MCF 10A (cell line): ENCODE results near the gene TPGS1. TPM values are rescaled to one million over a fixed set of nuclear protein-coding genes. Genes with fewer than 3 reads are reported as not detected.

Experiments used
- BruUV-seq: library from RNA; stranded (reverse); fragments of 400-500 nt; replicated peaks from 2 replicates; lab custom pipeline; 2021; lab: Mats Ljungman, UMichigan
- CTCF ChIA-PET: fragments of 300-600 bp; sonication (Branson Sonifier 250); formaldehyde crosslinking; extraction: SDS; loops from one replicate; lab custom pipeline; 2021; ENCODE audit warnings: antibody characterized with exemption, inconsistent platforms; lab: Yijun Ruan, JAX
- POLR2A ChIA-PET: fragments of 300-600, 350-650 bp; sonication (Branson Sonifier 250); formaldehyde crosslinking; extraction: SDS; loops from one replicate; lab custom pipeline; 2020; ENCODE audit warnings: antibody characterized with exemption, inconsistent platforms; lab: Yijun Ruan, JAX
- DNase-seq: peaks from one replicate; pipeline ENCODE4 v3.0.0-alpha.2; 2018; ENCODE audit not compliant: unreplicated experiment
- H3K27ac Mint-ChIP-seq: one replicate; pipeline ENCODE4 v1.8.0; 2022; ENCODE audit warnings: mild to moderate bottlenecking, low read depth, mixed read lengths; ENCODE audit not compliant: unreplicated experiment
- H3K27me3 Mint-ChIP-seq: one replicate; pipeline ENCODE4 v1.8.0; 2022; ENCODE audit warnings: mixed read lengths; ENCODE audit not compliant: insufficient read depth, unreplicated experiment
- H3K36me3 Mint-ChIP-seq: one replicate; pipeline ENCODE4 v1.8.0; 2022; ENCODE audit warnings: mild to moderate bottlenecking, moderate library complexity, mixed read lengths; ENCODE audit not compliant: insufficient read depth, unreplicated experiment
- H3K4me1 Mint-ChIP-seq: one replicate; pipeline ENCODE4 v1.8.0; 2022; ENCODE audit warnings: mixed read lengths; ENCODE audit not compliant: insufficient read depth, unreplicated experiment
- H3K4me3 Mint-ChIP-seq: one replicate; pipeline ENCODE4 v1.8.0; 2022; ENCODE audit warnings: mild to moderate bottlenecking, moderate library complexity, mixed read lengths; ENCODE audit not compliant: unreplicated experiment
- H3K9me3 Mint-ChIP-seq: one replicate; pipeline ENCODE4 v1.8.0; 2022; ENCODE audit warnings: mixed read lengths; ENCODE audit not compliant: unreplicated experiment
- intact Hi-C: fragments of 100-400 bp; cut with micrococcal nuclease; formaldehyde crosslinking; loops from 2 replicates; pipeline ENCODE4 v1.14.1; 2022
- total RNA-seq: library from RNA; stranded (reverse); gene quantifications from 2 replicates; pipeline ENCODE4 v1.2.3, GENCODE V29; 2022
- TF ChIP-seq, protein P1 (sequence below): fragments of 200-600 bp; IDR thresholded peaks from one replicate; pipeline ENCODE4 v1.8.0; 2022; ENCODE audit warnings: antibody characterized with exemption, mild to moderate bottlenecking; ENCODE audit not compliant: unreplicated experiment

The TPGS1 gene
- total RNA-seq, 1 experiment from 2014 or later: 11.9 TPM

DNA sequence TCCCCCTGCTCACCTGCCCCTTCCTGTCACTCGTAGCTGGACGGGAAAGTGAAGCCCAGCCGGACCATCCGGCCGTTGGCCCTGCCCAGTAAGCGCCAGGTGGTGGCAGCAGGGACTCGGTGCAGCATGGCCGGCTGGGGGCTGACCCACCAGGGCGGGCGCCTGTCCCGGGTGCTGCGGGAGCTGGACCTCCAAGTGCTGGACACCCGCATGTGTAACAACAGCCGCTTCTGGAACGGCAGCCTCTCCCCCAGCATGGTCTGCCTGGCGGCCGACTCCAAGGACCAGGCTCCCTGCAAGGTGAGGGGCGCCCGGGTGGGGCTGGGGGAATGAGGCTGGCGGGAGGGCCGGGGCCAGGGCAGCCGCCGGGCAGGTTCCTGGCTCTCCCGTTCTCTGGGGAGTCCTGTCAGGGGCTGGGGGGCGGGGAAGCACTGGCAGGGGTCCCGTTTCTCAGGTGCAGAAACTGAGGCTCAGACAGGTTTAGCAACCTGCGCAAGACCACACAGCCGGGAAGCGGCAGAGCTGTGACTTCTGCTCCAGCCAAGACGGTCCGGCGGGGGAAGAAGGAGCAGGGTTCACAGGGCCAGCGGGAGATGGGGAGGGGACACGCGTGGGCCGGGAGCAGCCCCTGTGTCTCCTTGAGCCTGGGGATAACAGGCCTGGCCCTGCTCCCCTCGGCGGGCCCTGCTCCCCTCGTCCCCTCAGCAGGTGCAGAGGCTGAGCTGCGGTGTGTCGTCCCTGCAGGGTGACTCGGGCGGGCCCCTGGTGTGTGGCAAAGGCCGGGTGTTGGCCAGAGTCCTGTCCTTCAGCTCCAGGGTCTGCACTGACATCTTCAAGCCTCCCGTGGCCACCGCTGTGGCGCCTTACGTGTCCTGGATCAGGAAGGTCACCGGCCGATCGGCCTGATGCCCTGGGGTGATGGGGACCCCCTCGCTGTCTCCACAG is 41.9 kb downstream of the TPGS1 start:
- DNase-seq: no peak
- no TSS peak for BruUV-seq
- H3K9me3 Mint-ChIP-seq: no peaks in the 10 kb centered on the region
- H3K27me3 Mint-ChIP-seq: no peaks in the 10 kb centered on the region
- ChIA-PET CTCF (interaction anchor here (0.7 kb wide), 1 partner anchor 28 kb away, joined by 3 read pairs; no protein-coding TSS in a partner anchor), POLR2A (no interaction called here)
- intact Hi-C loops: no loop called here
- no peak overlapping the region for H3K27ac Mint-ChIP-seq
- no peak overlapping the region for H3K4me3 Mint-ChIP-seq
- no peaks in the 10 kb centered on the region for H3K4me1 Mint-ChIP-seq
- TF ChIP-seq, protein P1, sequence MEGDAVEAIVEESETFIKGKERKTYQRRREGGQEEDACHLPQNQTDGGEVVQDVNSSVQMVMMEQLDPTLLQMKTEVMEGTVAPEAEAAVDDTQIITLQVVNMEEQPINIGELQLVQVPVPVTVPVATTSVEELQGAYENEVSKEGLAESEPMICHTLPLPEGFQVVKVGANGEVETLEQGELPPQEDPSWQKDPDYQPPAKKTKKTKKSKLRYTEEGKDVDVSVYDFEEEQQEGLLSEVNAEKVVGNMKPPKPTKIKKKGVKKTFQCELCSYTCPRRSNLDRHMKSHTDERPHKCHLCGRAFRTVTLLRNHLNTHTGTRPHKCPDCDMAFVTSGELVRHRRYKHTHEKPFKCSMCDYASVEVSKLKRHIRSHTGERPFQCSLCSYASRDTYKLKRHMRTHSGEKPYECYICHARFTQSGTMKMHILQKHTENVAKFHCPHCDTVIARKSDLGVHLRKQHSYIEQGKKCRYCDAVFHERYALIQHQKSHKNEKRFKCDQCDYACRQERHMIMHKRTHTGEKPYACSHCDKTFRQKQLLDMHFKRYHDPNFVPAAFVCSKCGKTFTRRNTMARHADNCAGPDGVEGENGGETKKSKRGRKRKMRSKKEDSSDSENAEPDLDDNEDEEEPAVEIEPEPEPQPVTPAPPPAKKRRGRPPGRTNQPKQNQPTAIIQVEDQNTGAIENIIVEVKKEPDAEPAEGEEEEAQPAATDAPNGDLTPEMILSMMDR: no peak
- H3K36me3 Mint-ChIP-seq: peaks cover 9% of the 10 kb centered on the region

DNA sequence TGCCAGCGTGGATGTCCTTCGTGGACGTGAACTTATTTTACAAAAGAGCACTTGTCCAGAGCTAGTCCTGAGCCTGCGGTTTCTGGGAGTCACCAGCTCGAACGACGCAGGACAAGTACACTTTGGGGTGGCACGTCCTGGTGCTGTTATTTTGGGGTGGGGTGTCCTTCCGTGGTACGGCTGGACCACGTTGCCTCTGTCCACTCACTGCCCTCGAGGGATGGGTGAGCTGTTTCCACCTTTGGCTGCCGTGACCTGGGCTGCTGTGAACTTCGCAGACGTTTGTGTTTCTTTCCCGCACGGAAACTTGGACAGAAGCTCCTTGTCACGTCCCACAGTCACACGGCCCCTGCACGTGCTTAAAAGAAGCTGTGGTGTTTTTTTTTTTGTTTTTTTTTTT is 47.5 kb downstream of the TPGS1 start:
- Mint-ChIP-seq H3K4me3 (no peak overlapping the region), H3K9me3 (no peaks in the 10 kb centered on the region), H3K4me1 (no peaks in the 10 kb centered on the region), H3K27me3 (no peaks in the 10 kb centered on the region), H3K27ac (no peak overlapping the region), H3K36me3 (no peaks in the 10 kb centered on the region)
- BruUV-seq: no TSS peak
- intact Hi-C loops: no loop called here
- POLR2A ChIA-PET: interaction anchor here (1.0 kb wide), 1 partner anchor 15 kb away, joined by 5 read pairs; no protein-coding TSS in a partner anchor
- DNase-seq: no peak
- CTCF ChIA-PET: no interaction called here
- TF ChIP-seq, protein P1: no peak

DNA sequence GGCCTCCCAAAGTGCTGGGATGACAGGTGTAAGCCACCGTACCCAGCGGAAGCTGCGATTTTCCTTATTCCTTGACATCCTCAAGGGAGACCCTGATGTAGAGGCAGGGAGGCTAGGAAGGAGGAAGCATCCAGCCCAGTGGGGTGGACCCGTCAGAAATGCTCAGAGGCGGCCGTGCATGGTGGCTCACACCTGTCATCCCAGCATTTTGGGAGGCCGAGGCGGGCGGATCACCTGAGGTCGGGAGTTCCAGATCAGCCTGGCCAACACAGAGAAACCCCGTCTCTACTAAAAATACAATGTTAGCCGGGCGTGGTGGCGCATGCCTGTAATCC is 48.1 kb downstream of the TPGS1 start:
- POLR2A ChIA-PET: interaction anchor here (0.6 to 1.2 kb wide), 3 partner anchors 13 to 120 kb away, joined by 3 to 5 read pairs (median 3); no protein-coding TSS in a partner anchor
- intact Hi-C loops: no loop called here

More for the DNA sequence above, 48.1 kb downstream of the TPGS1 start:
- no peak for DNase-seq
- no TSS peak for BruUV-seq
- H3K27me3 Mint-ChIP-seq: no peaks in the 10 kb centered on the region
- TF ChIP-seq, protein P1: no peak
- no peaks in the 10 kb centered on the region for H3K36me3 Mint-ChIP-seq
- CTCF ChIA-PET: no interaction called here
- no peak overlapping the region for H3K27ac Mint-ChIP-seq
- no peak overlapping the region for H3K4me3 Mint-ChIP-seq
- H3K9me3 Mint-ChIP-seq: no peaks in the 10 kb centered on the region
- no peaks in the 10 kb centered on the region for H3K4me1 Mint-ChIP-seq
